A549 (cell line): ENCODE data around the gene KCND3.

Experiments used
- HDAC2 ChIP-seq: fragments of 200-600 bp; sonication (generic); IDR thresholded peaks from 2 replicates; pipeline ENCODE4 v1.6.1; 2016
- POLR2A ChIP-seq: IDR thresholded peaks from 2 replicates; pipeline ENCODE4 v1.6.1; 2012; ENCODE audit warnings: mild to moderate bottlenecking, low read length
- RAD21 ChIP-seq, 2 experiments: fragments of >200 bp in 1 of 2; sonication (Bioruptor Twin) in 1 of 2; formaldehyde crosslinking in 1 of 2; IDR thresholded peaks in 1 of 2; conservative IDR thresholded peaks in 1 of 2; 2 replicates in 1 of 2; 3 replicates in 1 of 2; pipeline ENCODE4 v1.6.1; 2012 to 2018; ENCODE audit warnings: inconsistent platforms in 1 of 2
- TF ChIP-seq, protein P1 (sequence below): fragments of >200 bp; sonication (Bioruptor Twin); formaldehyde crosslinking; IDR thresholded peaks from 3 replicates; pipeline ENCODE4 v1.5.1; 2016
- TF ChIP-seq, protein P2 (sequence below): IDR thresholded peaks from 2 replicates; pipeline ENCODE4 v1.6.1; 2012; ENCODE audit warnings: low read depth, borderline replicate concordance

DNA sequence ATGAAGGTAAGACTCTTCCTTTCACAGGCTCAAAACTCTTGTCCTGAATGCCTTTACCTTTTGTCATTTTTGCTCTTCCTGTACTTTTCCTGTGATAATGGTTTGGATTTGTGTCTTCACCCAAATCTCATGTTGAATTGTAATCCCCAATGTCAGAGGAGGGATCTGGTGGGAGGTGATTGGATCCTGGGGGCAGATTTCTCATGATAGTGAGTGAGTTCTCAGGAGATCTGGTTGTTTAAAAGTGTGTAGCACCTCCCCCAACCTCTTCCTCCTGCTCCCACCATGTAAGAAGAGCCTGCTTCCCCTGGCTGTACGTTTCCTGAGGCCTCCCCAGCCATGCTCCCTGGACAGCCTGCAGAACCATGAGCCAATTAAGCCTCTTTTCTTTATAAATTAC is 158.3 kb downstream of the KCND3 start:
- TF ChIP-seq POLR2A (no peak), HDAC2 (no peak), RAD21 (conservative IDR thresholded peaks at IDR 0.05 in 1 of 2, IDR thresholded peaks at IDR 0.05 in 1 of 2) (no peak)
- TF ChIP-seq, protein P1, sequence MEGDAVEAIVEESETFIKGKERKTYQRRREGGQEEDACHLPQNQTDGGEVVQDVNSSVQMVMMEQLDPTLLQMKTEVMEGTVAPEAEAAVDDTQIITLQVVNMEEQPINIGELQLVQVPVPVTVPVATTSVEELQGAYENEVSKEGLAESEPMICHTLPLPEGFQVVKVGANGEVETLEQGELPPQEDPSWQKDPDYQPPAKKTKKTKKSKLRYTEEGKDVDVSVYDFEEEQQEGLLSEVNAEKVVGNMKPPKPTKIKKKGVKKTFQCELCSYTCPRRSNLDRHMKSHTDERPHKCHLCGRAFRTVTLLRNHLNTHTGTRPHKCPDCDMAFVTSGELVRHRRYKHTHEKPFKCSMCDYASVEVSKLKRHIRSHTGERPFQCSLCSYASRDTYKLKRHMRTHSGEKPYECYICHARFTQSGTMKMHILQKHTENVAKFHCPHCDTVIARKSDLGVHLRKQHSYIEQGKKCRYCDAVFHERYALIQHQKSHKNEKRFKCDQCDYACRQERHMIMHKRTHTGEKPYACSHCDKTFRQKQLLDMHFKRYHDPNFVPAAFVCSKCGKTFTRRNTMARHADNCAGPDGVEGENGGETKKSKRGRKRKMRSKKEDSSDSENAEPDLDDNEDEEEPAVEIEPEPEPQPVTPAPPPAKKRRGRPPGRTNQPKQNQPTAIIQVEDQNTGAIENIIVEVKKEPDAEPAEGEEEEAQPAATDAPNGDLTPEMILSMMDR = no peak
- TF ChIP-seq, protein P2, sequence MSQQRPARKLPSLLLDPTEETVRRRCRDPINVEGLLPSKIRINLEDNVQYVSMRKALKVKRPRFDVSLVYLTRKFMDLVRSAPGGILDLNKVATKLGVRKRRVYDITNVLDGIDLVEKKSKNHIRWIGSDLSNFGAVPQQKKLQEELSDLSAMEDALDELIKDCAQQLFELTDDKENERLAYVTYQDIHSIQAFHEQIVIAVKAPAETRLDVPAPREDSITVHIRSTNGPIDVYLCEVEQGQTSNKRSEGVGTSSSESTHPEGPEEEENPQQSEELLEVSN = no peak
